Effector memory CD4-positive, alpha-beta T cell (primary cell): ENCODE data around the gene CDH4.

Experiments used
- DNase-seq, 3 donors: peaks; one replicate each; pipeline ENCODE4 v3.0.0-alpha.2; 2020
- H3K27ac ChIP-seq: 2 replicates; pipeline ENCODE4 v1.7.0; 2013; ENCODE audit warnings: mild to moderate bottlenecking, low read length, moderate library complexity; ENCODE audit not compliant: insufficient read depth, poor library complexity, severe bottlenecking
- H3K27me3 ChIP-seq: replicated peaks from 2 replicates; pipeline ENCODE4 v1.7.0; 2013; ENCODE audit warnings: mild to moderate bottlenecking, low read length; ENCODE audit not compliant: insufficient read depth, control insufficient read depth, poor library complexity, severe bottlenecking
- H3K36me3 ChIP-seq: 2 replicates; pipeline ENCODE4 v1.7.0; 2013; ENCODE audit warnings: mild to moderate bottlenecking, low read length, moderate library complexity; ENCODE audit not compliant: control insufficient read depth, insufficient read depth
- H3K4me1 ChIP-seq: 2 replicates; pipeline ENCODE4 v1.7.0; 2013; ENCODE audit warnings: low read length, mild to moderate bottlenecking; ENCODE audit not compliant: control insufficient read depth, insufficient read depth, poor library complexity, severe bottlenecking
- H3K4me3 ChIP-seq: 2 replicates; pipeline ENCODE4 v1.7.0; 2013; ENCODE audit warnings: low read length, low read depth, mild to moderate bottlenecking; ENCODE audit not compliant: insufficient read depth, poor library complexity, severe bottlenecking
- H3K9me3 ChIP-seq: 2 replicates; pipeline ENCODE4 v1.7.0; 2013; ENCODE audit warnings: mild to moderate bottlenecking, low read length, moderate library complexity; ENCODE audit not compliant: control insufficient read depth

CDH4 gene

GRCh38 chr20:61524951-61525666, 273.0 kb downstream of the CDH4 start:
- H3K4me3 ChIP-seq = no peak overlapping the region
- DNase-seq = no peak
- peaks cover 3% of the 10 kb centered on the region for H3K27me3 ChIP-seq
- H3K36me3 ChIP-seq = no peaks in the 10 kb centered on the region
- H3K4me1 ChIP-seq = no peaks in the 10 kb centered on the region
- no peaks in the 10 kb centered on the region for H3K9me3 ChIP-seq
- H3K27ac ChIP-seq = no peak overlapping the region

DNA sequence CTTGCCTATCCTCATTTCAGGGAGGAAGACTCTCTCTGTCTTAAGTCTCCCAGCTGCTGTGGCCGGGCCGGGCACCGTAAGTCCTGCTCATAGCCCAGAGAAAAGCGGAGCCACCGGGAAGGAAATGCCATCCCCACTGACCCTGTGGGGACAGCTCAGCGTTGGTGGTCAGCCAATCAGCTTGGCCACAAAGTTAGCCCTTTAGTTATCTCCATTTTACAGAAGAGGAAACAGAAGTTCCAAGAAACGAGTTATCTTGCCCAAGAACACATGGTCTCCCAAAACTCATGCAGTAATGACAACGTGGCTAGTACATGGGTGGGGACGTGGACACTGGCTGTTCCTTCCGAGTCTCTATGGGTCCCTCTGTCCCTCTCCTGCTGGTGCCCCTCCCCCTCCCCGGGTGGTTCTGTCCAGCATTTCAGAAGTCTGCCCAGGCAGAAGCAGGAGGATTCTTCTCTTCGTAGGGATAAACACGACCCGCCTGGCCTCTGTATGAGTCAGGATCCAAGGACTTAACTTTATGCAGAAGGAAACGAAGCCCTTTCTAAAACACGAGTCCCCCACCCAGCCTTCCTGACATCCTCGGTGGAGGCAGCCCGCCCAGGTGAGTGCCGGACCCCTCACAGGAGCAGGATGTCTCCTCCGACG, 273.8 kb downstream of the CDH4 start:
- Histone ChIP-seq H3K4me3 (no peak overlapping the region), H3K9me3 (no peaks in the 10 kb centered on the region)
- DNase-seq = no peak

GRCh38 chr20:61526907-61527306, 274.8 kb downstream of the CDH4 start:
- Histone ChIP-seq H3K36me3 (no peaks in the 10 kb centered on the region), H3K4me3 (no peak overlapping the region), H3K4me1 (no peaks in the 10 kb centered on the region), H3K9me3 (no peaks in the 10 kb centered on the region), H3K27me3 (no peaks in the 10 kb centered on the region), H3K27ac (no peak overlapping the region)
- no peak for DNase-seq

More for the DNA sequence above, 273.8 kb downstream of the CDH4 start:
- Histone ChIP-seq H3K27me3 (peaks cover 3% of the 10 kb centered on the region), H3K4me1 (no peaks in the 10 kb centered on the region), H3K27ac (no peak overlapping the region), H3K36me3 (no peaks in the 10 kb centered on the region)

GRCh38 chr20:61527626-61528025, 275.6 kb downstream of the CDH4 start:
- Histone ChIP-seq H3K27me3 (no peaks in the 10 kb centered on the region), H3K4me3 (no peak overlapping the region), H3K27ac (no peak overlapping the region), H3K9me3 (no peaks in the 10 kb centered on the region), H3K4me1 (no peaks in the 10 kb centered on the region), H3K36me3 (no peaks in the 10 kb centered on the region)
- no peak for DNase-seq

DNA sequence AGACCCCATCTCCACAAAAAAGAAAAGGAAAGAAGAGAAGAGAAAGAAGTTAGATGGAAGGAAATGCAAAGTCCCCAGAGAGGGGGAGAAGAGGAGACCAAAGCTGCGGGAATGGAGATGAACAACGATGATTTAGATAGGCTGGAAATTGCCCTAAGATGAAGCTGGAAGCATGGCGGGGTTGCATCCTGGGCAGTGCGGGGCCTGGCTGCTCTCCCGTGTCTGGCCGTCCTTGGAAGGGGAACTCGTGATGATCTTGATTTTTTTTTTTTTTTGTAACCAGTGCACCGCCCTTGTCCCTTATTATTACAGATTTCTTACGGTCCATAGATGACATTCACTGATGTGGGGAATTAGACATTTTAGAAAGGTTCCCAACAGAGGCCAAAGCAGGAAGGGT, 276.5 kb downstream of the CDH4 start:
- no peaks in the 10 kb centered on the region for H3K36me3 ChIP-seq

DNA sequence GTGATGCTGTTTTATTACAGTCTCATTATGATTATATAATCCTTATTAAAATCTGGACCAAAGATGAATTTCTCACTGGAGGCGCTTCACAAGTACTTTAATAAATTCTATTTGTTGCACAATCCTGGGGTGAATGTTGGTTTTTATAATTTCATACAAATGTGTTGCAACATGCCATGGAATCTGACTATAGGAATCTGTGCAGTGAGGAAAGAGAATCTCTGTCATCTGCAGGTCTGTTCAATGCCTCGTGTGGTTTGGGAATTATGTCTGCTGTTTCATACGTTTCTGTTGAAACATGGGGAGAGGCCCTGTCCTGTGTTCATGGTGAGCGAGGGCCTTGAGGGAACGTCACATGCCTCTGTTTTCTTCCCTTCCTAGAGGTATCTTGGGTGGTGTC, 277.3 kb downstream of the CDH4 start:
- Histone ChIP-seq H3K4me1 (no peaks in the 10 kb centered on the region), H3K27ac (no peak overlapping the region), H3K4me3 (no peak overlapping the region), H3K27me3 (no peaks in the 10 kb centered on the region), H3K36me3 (no peaks in the 10 kb centered on the region), H3K9me3 (no peaks in the 10 kb centered on the region)
- no peak for DNase-seq

More for the DNA sequence above, 276.5 kb downstream of the CDH4 start:
- H3K27me3 ChIP-seq = no peaks in the 10 kb centered on the region
- no peaks in the 10 kb centered on the region for H3K9me3 ChIP-seq
- no peak overlapping the region for H3K4me3 ChIP-seq
- no peak overlapping the region for H3K27ac ChIP-seq
- no peaks in the 10 kb centered on the region for H3K4me1 ChIP-seq
- no peak for DNase-seq

DNA sequence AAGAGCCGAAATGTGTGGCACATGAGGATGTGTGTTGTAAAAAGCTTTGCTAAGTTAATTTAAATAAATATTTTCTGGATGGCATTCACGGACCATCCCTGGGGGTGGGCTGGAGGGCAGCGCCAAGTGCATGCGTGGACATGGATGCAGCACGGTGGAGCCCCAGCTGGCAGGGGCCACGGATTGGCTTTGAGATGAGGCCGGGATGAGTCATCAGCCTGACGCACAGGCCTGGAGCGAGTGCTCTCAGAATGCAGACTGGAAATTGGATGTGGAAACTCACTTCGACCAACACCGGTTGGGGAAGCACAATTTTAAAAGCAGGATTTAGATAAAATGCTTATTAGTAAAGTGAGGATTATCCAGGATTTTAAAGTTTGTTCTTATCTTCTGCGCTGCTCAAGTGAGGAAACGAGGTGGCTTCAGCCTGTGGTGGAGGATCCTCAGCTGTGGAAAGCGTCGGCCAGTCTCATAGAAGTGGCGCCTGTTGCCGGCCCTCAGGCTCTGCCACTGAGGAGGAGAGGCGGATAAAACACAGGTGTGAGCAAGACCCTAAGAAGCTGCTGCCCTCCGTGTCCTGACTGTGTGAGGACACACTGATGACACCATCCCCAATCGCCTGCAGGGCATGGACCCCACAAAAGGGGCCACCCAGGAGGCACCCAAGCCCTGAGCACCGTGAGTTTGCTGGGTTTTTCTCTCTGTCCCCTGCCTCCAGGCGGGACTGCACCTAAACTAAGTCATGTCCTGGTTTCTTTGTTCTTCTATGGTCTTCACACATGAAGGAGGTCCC, 279.7 kb downstream of the CDH4 start:
- Histone ChIP-seq H3K9me3 (no peaks in the 10 kb centered on the region), H3K4me3 (no peak overlapping the region)

DNA sequence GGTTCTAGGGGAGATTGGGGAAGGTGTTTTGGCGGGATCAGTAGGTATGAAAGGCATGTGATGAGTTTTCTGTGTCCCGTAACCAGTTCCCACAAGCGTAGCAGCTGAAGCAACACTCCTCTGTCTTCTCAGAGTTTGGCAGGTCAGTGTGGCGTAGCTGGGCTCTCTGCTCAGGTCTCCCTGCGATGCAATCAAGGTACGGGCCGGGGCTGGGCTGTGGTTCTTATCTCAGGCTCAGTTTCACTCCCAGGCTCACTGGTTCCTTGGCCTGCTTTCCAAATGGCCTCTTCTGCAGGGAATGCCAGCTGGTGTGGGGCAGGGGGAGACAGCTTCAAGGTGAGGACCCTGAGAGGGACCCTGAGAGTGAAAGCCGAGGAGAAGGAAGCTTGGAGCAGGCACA, 280.7 kb downstream of the CDH4 start:
- Histone ChIP-seq H3K27me3 (no peaks in the 10 kb centered on the region), H3K36me3 (no peaks in the 10 kb centered on the region), H3K4me1 (no peaks in the 10 kb centered on the region), H3K27ac (no peak overlapping the region), H3K9me3 (no peaks in the 10 kb centered on the region), H3K4me3 (no peak overlapping the region)
- DNase-seq = no peak

More for the DNA sequence above, 279.7 kb downstream of the CDH4 start:
- no peak for DNase-seq
- no peaks in the 10 kb centered on the region for H3K4me1 ChIP-seq
- H3K27ac ChIP-seq = no peak overlapping the region
- no peaks in the 10 kb centered on the region for H3K36me3 ChIP-seq
- H3K27me3 ChIP-seq = no peaks in the 10 kb centered on the region

DNA sequence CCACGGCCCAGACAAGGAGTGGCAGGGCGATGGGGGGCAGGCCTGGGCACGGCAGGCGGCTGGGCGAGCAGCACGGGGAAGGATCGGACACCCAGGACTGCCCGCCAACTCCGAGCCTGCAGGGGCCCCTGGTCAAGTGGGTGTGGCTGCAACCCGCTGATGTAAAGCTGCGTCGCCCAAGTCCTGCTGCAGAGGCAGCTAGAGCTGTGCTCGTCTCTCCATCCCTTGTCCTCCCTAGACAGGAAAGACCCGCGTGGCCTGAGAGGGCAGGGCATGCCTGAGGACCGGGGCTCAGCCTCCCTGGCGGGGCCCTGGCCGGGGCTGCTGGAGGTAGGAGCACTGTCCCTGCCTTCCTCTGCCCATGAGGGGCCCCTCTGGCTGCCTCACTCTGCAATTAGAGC, 281.2 kb downstream of the CDH4 start:
- DNase-seq = no peak
- no peak overlapping the region for H3K27ac ChIP-seq
- no peak overlapping the region for H3K4me3 ChIP-seq
- H3K9me3 ChIP-seq = no peaks in the 10 kb centered on the region
- H3K4me1 ChIP-seq = no peaks in the 10 kb centered on the region
- H3K27me3 ChIP-seq = no peaks in the 10 kb centered on the region
- H3K36me3 ChIP-seq = no peaks in the 10 kb centered on the region

GRCh38 chr20:61534346-61534745, 282.3 kb downstream of the CDH4 start:
- no peaks in the 10 kb centered on the region for H3K9me3 ChIP-seq
- no peaks in the 10 kb centered on the region for H3K4me1 ChIP-seq
- no peak for DNase-seq
- no peak overlapping the region for H3K4me3 ChIP-seq
- H3K27ac ChIP-seq = no peak overlapping the region
- H3K27me3 ChIP-seq = no peaks in the 10 kb centered on the region
- H3K36me3 ChIP-seq = no peaks in the 10 kb centered on the region
